Fibroblast of skin of left biceps (primary cell): ENCODE data around the gene DOK4.
A peak's percentile ranks its signal among the peaks of the same experiment; 100 is the strongest.

Experiments used
- DNase-seq, 2 experiments: peaks; one replicate each; pipeline ENCODE4 v3.0.0-alpha.2; 2013; ENCODE audit warnings: low read depth in 2 of 2

The DOK4 gene

GRCh38 chr16:57519796-57520360 is 33.6 kb upstream of the DOK4 start:
- DNase-seq, result peak in 1 of 2 experiments; percentile 14

- DNase-seq, result no peak
These were observed 32.6 kb upstream of the DOK4 start for GRCh38 chr16:57518922-57519321.

- DNase-seq, result no peak
These were observed 32.2 kb upstream of the DOK4 start for GRCh38 chr16:57518520-57518919.

GRCh38 chr16:57517397-57518367 is 31.4 kb upstream of the DOK4 start:
- no peak for DNase-seq

- DNase-seq, result no peak
These were observed 30.5 kb upstream of the DOK4 start for GRCh38 chr16:57516773-57517172.

GRCh38 chr16:57516176-57516725 is 30.0 kb upstream of the DOK4 start:
- DNase-seq, result no peak

- no peak for DNase-seq
These were observed 28.7 kb upstream of the DOK4 start for GRCh38 chr16:57514791-57515600.

GRCh38 chr16:57514371-57514770 is 28.1 kb upstream of the DOK4 start:
- DNase-seq, result no peak

- no peak for DNase-seq
These were observed 27.2 kb upstream of the DOK4 start for GRCh38 chr16:57513371-57514102.

GRCh38 chr16:57512296-57513001 is 26.2 kb upstream of the DOK4 start:
- DNase-seq, result no peak

GRCh38 chr16:57510016-57510871 is 24.0 kb upstream of the DOK4 start:
- DNase-seq, result no peak

- no peak for DNase-seq
These were observed 23.1 kb upstream of the DOK4 start for GRCh38 chr16:57509231-57509923.

GRCh38 chr16:57508035-57508425 is 21.7 kb upstream of the DOK4 start:
- DNase-seq, result no peak

- DNase-seq, result no peak
These were observed 21.1 kb upstream of the DOK4 start for GRCh38 chr16:57507136-57508034.

GRCh38 chr16:57505169-57505568 is 18.9 kb upstream of the DOK4 start:
- DNase-seq, result no peak

- no peak for DNase-seq
These were observed 18.2 kb upstream of the DOK4 start for GRCh38 chr16:57504491-57504890.

- no peak for DNase-seq
These were observed 17.7 kb upstream of the DOK4 start for GRCh38 chr16:57504001-57504400.

- DNase-seq, result no peak
These were observed 17.1 kb upstream of the DOK4 start for GRCh38 chr16:57503366-57503765.
